Stimulated activated CD8-positive, alpha-beta memory T cell treated with anti-CD3 and anti-CD28 coated beads, Interleukin-4, amount 100 ng/mL, for 48 hours (primary cell): Measurements from ENCODE around the gene ATP8A2.

Experiments
- DNase-seq: peaks from one replicate; pipeline ENCODE4 v3.0.0-alpha.2; 2020

The ATP8A2 gene

GRCh38 chr13:25982907-25983306 lies 611.1 kb downstream of the ATP8A2 start:
- DNase-seq = no peak

GRCh38 chr13:25987987-25988386 lies 616.2 kb downstream of the ATP8A2 start:
- DNase-seq = no peak

- DNase-seq = no peak
Measured at GRCh38 chr13:25988661-25989060, 616.9 kb downstream of the ATP8A2 start.

GRCh38 chr13:25990801-25991200 lies 619.0 kb downstream of the ATP8A2 start:
- no peak for DNase-seq

- DNase-seq = no peak
Measured at GRCh38 chr13:25992076-25992475, 620.3 kb downstream of the ATP8A2 start.

GRCh38 chr13:26007261-26008125 lies 635.7 kb downstream of the ATP8A2 start:
- DNase-seq = no peak

GRCh38 chr13:26010487-26011207 lies 638.9 kb downstream of the ATP8A2 start:
- no peak for DNase-seq

GRCh38 chr13:26011208-26011573 lies 639.4 kb downstream of the ATP8A2 start:
- no peak for DNase-seq

- peak; percentile 63 for DNase-seq
Measured at GRCh38 chr13:26011996-26012821, 640.4 kb downstream of the ATP8A2 start.

- DNase-seq = no peak
Measured at GRCh38 chr13:26012995-26013394, 641.2 kb downstream of the ATP8A2 start.

GRCh38 chr13:26015271-26016125 lies 643.7 kb downstream of the ATP8A2 start:
- DNase-seq = no peak

GRCh38 chr13:26016189-26016588 lies 644.4 kb downstream of the ATP8A2 start:
- DNase-seq = no peak

- no peak for DNase-seq
Measured at GRCh38 chr13:26017196-26017921, 645.6 kb downstream of the ATP8A2 start.

- DNase-seq = no peak
Measured at GRCh38 chr13:26017932-26018665, 646.3 kb downstream of the ATP8A2 start.

- no peak for DNase-seq
Measured at GRCh38 chr13:26019251-26019650, 647.5 kb downstream of the ATP8A2 start.

- DNase-seq = no peak
Measured at GRCh38 chr13:26019881-26020870, 648.4 kb downstream of the ATP8A2 start.

- DNase-seq = no peak
Measured at GRCh38 chr13:26020891-26021290, 649.1 kb downstream of the ATP8A2 start.

GRCh38 chr13:26021516-26021915 lies 649.7 kb downstream of the ATP8A2 start:
- DNase-seq = no peak

- no peak for DNase-seq
Measured at GRCh38 chr13:26021956-26022355, 650.2 kb downstream of the ATP8A2 start.
